HG03469 (cell line): ENCODE measurements around the gene ZCCHC7.
"Not testable (repeated sequence)": the region's sequence is repeated elsewhere in the genome, so short reads cannot be mapped to it uniquely, and the experiment has no call there.

Experiments
- ATAC-seq: cut with Tn5 transposase; IDR thresholded peaks from one replicate; pipeline ENCODE4 v1.9.1; 2021; ENCODE audit warnings: mild to moderate bottlenecking, moderate library complexity, moderate number of reproducible peaks; ENCODE audit not compliant: unreplicated experiment

Gene ZCCHC7

DNA sequence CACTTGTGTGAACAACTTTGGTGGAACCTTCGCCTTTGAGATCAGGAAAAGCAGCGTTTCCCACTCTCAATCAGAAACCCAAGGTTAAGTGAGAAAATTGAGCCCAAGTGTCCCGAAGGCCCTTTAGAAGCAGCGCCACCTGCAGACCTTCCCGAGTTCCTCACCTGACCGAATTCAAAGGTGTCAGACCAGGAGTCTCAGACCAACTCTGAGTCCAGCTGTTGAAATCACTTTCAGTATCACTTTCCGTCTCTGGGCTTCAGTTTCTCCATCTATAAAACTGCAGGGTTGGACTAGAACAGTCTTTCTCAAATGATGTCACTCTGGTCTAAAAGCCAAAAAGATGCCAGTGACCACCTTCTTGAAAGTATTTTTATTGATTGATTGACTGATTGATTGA lies 270.4 kb downstream of the ZCCHC7 start:
- peak; percentile 56 for ATAC-seq

DNA sequence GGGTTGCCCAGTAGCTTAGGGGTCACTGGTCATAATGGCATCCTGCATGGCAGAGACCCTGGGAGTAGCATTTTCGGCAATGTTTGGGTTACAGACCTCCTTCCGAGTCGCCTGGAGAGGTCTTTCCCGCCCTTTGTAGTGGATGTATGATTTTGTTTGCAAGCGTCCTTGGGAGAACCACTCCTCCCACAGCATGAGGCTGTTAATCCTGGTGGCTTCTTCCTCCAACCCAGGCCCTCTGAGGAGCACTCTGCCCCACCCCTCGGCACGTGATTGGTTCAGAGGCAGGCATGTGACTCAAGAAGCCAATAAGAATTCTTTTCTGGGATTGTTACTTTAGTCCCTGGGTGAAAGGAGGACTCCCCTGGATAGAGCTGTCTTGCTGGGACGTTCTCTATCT lies 271.9 kb downstream of the ZCCHC7 start:
- no peak for ATAC-seq

DNA sequence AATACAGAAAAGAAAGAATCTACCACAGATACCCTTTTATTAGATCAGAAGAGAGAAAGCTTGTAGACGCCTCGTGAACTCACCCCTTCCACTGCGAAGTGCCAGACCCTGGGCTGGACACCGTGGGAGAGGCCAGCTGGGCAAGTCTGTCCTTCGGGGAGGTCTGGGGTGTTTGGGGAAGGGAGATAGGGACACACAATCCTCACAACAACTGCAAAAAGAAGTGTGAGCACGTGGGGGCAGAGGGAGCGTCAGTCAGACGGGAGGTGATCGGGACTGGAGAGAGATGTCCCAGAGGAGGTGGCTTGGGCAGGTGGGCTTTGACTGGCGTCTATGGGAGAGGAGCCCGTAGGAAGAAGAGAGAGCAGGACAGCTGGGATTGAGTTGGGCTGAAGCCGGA lies 274.9 kb downstream of the ZCCHC7 start:
- ATAC-seq, result no peak

DNA sequence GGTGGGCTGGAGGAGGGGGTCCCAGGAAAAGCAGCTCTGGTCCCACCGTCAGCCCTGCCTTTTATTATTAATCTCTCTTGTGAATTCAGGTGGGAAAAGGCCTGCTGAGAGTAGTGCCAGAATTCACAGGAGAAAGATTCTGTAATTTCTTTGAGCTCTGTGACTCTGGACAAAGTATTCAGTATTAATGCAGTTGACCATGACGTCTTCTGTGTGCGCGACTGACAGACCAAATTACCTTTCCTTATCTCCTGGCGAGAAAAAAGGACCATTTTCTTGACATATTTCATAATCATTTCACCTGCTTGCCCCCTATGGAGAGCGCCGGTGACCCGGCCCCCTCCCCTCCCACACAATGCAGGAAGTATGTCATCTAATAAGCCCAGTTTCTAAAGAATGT lies 275.3 kb downstream of the ZCCHC7 start:
- no peak for ATAC-seq

DNA sequence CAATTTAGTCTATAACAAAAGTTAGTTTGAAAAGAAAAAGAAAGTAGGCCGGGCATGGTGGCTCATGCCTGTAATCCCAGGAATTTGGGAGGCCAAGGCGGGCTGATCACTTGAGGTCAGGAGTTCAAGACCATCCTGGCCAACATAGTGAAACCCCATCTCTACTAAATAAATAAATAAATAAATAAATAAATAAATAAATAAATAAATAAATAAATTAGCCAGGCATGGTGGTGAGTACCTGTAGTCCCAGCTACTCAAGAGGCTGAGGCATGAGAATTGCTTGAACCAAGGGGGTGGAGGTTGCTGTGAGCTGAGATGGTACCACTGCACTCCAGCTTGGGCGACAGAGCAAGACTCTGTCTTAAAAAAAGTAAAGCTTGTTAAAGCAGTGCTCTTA lies 277.6 kb downstream of the ZCCHC7 start:
- not testable (repeated sequence) for ATAC-seq

DNA sequence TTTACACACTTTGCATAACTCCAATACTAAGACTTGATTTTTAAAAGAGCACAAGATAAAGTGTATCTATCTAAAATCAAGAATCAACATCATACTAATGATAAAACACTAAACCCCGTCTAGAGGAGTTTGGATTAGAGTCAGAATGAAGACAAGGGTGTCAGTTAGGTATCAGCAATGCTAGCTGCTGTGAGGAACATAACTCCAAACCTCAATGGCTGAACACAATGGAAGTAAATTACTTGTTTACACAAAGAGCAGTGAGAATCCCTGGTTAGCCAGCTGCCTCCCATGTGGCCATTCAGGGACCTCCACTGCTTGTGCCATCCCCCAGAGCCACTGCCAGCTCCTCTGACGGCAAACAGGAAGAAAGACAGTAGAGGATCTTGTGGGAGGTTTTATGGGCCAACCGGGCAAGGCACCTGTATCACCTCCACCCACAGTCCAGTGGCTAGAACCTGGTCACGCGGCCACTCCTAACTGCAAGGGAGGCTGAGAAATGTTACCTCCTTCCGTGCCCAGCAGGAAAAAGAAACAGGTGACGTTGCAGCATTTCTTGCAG lies 278.2 kb downstream of the ZCCHC7 start:
- no peak for ATAC-seq

DNA sequence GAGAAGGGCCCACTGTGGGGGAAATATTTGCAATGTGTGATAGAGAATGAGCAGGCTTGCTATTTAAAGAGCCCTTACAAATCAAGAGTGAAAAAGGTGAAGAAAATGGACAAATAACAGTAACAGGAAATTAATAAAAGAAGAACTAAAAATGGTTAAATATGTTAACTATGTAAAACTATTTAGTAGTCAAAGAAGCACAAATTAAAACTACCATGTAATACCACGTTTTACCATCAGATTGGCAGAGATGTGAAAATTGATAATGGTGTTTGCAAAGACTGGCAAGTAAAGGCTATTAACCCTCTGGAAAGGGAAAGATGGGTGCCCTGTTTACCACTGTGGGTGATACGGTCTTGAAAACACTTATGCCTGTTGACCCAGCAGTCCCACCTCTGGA lies 279.0 kb downstream of the ZCCHC7 start:
- ATAC-seq, result no peak

DNA sequence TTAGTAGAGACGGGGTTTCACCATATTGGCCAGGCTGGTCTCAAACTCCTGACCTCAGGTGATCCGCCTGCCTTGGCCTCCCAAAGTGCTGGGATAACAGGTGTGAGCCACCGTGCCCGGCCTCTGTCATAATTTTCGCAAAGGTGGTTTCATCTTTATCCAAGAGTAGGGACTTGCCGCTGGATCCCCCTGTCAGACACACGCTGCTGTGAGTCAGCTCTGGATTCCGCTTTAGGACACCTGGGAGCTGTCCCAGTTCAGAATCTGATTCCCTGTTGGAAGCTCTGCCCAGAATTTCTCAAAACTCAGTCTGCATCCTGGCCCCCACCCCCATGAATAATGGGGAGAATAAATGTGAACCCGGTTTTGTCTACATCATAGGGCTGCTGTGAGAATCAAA lies 284.2 kb downstream of the ZCCHC7 start:
- ATAC-seq, result no peak

DNA sequence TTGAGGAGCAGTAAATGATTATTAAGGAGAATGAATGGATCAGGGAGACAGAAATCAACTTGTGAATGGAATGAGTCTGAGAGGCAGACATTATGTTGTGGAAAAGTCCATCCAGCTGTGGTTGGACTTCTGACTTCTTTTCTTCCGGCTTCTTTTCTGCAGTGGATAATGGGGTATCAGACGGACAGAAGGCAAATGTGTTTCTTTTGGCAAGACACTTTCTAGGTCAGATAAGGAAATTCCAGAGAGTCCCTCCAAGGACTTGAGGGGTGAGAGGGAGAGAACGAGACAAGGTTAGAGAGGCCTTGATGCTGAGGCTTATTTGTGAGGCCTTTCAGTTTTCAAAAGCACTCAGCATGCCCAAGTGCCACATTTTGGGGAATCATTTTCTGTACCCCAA lies 285.0 kb downstream of the ZCCHC7 start:
- no peak for ATAC-seq

DNA sequence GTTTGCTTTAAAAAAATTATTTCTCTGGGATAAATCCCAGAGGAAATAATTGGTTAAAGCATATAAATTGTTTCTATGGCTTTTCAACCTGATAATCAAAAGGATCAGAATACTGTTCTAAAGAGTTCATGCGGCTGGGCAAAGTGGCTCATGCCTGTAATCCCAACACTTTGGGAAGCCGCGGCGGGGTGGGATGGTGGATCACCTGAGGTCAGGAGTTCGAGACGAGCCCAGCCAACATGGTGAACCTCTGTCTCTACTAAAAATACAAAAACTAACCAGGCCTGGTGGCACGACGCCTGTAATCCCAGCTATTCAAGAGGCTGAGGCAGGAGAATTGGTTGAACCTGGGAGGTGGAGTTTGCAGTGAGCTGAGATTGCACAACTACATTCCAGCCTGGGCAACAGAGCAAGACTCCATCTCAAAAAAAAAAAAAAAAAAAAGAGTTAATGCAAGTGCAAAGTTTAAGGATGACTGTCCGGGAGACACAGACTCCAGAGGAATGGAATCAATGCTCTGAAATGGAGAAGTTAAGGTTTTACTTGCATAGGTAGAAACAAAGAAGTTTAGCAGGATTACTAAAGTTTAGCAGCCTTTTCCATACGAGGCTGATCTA lies 285.5 kb downstream of the ZCCHC7 start:
- no peak for ATAC-seq

DNA sequence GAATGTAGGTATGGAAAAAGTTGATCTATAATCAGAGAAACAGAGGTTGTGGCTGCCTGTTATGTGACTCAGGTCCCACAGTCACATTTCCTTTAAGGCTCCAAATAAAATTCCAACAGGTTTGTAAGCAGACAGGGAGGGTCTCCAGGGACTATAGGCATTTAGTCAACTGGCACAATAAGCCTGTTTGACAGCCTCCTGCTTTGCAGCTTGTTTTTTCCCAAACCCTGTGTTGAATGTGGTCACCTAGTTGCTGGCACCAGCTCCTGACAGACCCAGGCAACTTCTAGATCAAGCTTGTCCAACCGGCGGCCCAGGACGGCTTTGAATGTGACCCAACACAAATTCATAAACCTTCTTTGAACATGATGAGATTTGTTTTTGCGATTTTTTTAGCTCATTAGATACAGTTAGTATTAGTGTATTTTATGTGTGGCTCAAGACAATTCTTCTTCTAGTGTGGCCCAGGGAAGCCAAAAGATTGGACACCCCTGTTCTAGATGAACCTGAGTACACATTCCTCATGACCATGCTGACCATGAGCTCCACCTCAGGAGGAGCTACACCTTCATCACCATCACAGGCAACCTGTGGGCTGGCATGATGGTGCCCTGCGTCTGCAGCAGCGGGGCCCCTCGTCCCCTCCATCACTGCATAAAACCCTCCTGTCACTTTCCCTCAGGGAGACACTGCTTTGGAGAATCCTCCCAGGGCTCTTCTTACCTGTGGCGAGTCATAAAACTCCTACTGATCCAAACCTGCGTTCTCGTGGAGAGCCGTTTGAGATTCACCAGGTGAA lies 286.4 kb downstream of the ZCCHC7 start:
- ATAC-seq, result no peak

DNA sequence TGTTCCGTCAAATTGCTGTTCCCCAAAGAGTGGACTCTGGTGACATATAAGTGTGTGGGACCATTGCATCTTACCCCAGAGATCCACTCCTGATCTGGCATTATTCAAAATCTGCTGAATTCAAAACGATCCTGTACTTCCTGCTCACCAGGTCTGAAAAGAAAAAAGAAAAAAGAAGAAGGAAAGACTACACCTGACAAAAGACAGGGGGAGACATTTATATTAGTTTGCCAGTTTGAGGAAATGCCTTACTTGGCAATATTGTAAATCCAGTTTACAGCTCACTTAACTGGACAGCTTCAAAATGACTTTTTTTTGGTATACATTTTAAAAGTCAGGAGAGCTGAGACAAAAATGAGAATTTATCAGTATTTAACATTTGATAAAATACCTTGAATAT lies 287.1 kb downstream of the ZCCHC7 start:
- no peak for ATAC-seq
